Measurements from ENCODE around the gene PCLO. TPM values are rescaled to one million over a fixed set of nuclear protein-coding genes. Genes with fewer than 3 reads are reported as not detected.

PCLO gene
- total and polyA plus RNA-seq, 2 of the 8 experiments (the other 6 are each of a cell fraction or from before 2014, with no cell fraction given), result 1.5 to 3.2 TPM

GRCh38 chr7:83036130-83036529 lies 126.6 kb downstream of the PCLO start:
- H3K9me3 ChIP-seq (ENCODE audit: insufficient read depth in 2 of 2, low read depth in 1 of 2, low read length in 1 of 2), result no peaks in the 10 kb centered on the region
- no peak for TF ChIP-seq TCF12 (IDR thresholded peaks at IDR 0.05; ENCODE audit: low read depth, low read length)
- TF ChIP-seq TEAD4 (IDR thresholded peaks at IDR 0.05; ENCODE audit: low read depth, low read length), result peak; percentile 72

More at GRCh38 chr7:83036130-83036529, 126.6 kb downstream of the PCLO start:
- CTCF ChIA-PET (ENCODE audit: partially characterized antibody), result no interaction called here
- no peak overlapping the region for H3K9ac ChIP-seq (replicated peaks in 1 of 4; ENCODE audit: extremely low read depth in 1 of 4, low read depth in 3 of 4, low read length in 3 of 4)
- no peak overlapping the region for H3K27ac ChIP-seq (ENCODE audit: low read depth, low read length)
- H3K56ac ChIP-seq (replicated peaks; ENCODE audit: insufficient read length, low read depth, low read length), result no peak overlapping the region
- 0 out of 7 replicates have a peak, but pooled peaks cover 0 to 2% (median 0%) of the 10 kb centered on the region in 4 experiments for H3K4me1 ChIP-seq (replicated peaks in 1 of 4; ENCODE audit: control insufficient read depth in 3 of 4, insufficient read depth in 4 of 4, low read length in 3 of 4)
- POLR2A ChIA-PET (ENCODE audit: partially characterized antibody), result interaction anchor here (0.9 to 1.4 kb wide), 2 partner anchors 12 to 77 kb away, joined by 3 to 5 read pairs; no protein-coding TSS in a partner anchor
- no peak overlapping the region for H3K23ac ChIP-seq (ENCODE audit: insufficient read length)
- H2BK12ac ChIP-seq (ENCODE audit: low read depth, low read length), result no peak overlapping the region
- no peak overlapping the region for H3K4me2 ChIP-seq (ENCODE audit: insufficient read depth in 1 of 2, low read depth in 2 of 2, low read length in 2 of 2)
- H3K23me2 ChIP-seq (ENCODE audit: low read depth, low read length), result no peaks in the 10 kb centered on the region
- FAIRE-seq (no peak), DNase-seq (ENCODE audit: low read depth in 1 of 2, low spot score in 2 of 2) (no peak)
- H3K79me1 ChIP-seq (ENCODE audit: low read depth, low read length), result no peaks in the 10 kb centered on the region
- H3K14ac ChIP-seq (ENCODE audit: insufficient read length), result no peak overlapping the region
- 26% methylated on average over 2 of the region's 2 CpGs; no CpG with 5 or more reads in 1 of the 2 experiments for WGBS, 2 experiments (ENCODE audit: extremely low coverage in 1 of 2, insufficient coverage in 1 of 2, insufficient read length in 1 of 2, insufficient replicate concordance in 2 of 2, low coverage in 1 of 2, low lambda C conversion rate in 2 of 2, missing lambda C conversion rate in 1 of 2)
- no peaks in the 10 kb centered on the region for H3K79me2 ChIP-seq (ENCODE audit: control insufficient read depth in 1 of 2, insufficient read depth in 2 of 2, low read length in 2 of 2)
- no peak overlapping the region for H2AFZ ChIP-seq (ENCODE audit: low read length)
- H4K20me1 ChIP-seq (replicated peaks in 1 of 2; ENCODE audit: control insufficient read depth in 1 of 2, insufficient read depth in 2 of 2, low read length in 2 of 2), result no peaks in the 10 kb centered on the region
- no peak overlapping the region for H3K4me3 ChIP-seq (ENCODE audit: extremely low read depth in 1 of 4, insufficient read depth in 2 of 4, low read depth in 3 of 4, low read length in 4 of 4)
- H2BK20ac ChIP-seq (ENCODE audit: low read length), result no peak overlapping the region
- no peak overlapping the region for H2BK5ac ChIP-seq (ENCODE audit: low read depth, low read length)
- H4K5ac ChIP-seq (ENCODE audit: insufficient read length, low read depth, low read length), result no peak overlapping the region
- H3K36me3 ChIP-seq (ENCODE audit: control insufficient read depth in 2 of 4, insufficient read depth in 4 of 4, low read length in 3 of 4), result no peaks in the 10 kb centered on the region
- no peak overlapping the region for H2BK120ac ChIP-seq (replicated peaks; ENCODE audit: low read depth, low read length)
- H3K18ac ChIP-seq (ENCODE audit: extremely low read depth, low read length), result no peak overlapping the region
- no peak overlapping the region for H4K91ac ChIP-seq (replicated peaks; ENCODE audit: insufficient read length, low read length)
- no peak overlapping the region for H4K8ac ChIP-seq (ENCODE audit: extremely low read depth, insufficient read depth, low read length)
- H3K4ac ChIP-seq (replicated peaks; ENCODE audit: insufficient read length, low read depth, low read length), result no peak overlapping the region
- no peak overlapping the region for H2AK5ac ChIP-seq (ENCODE audit: low read depth, low read length)
- H2BK15ac ChIP-seq (ENCODE audit: low read length), result no peak overlapping the region
- no peaks in the 10 kb centered on the region for H3K27me3 ChIP-seq (replicated peaks in 1 of 4; ENCODE audit: control insufficient read depth in 3 of 4, extremely low read depth in 1 of 4, insufficient read depth in 3 of 4, low read length in 3 of 4)
